HG03460 (cell line): ENCODE results near the gene OBI1.
"Not testable (repeated sequence)": the region's sequence is repeated elsewhere in the genome, so short reads cannot be mapped to it uniquely, and the experiment has no call there.

Experiments used
- ATAC-seq: cut with Tn5 transposase; IDR thresholded peaks from one replicate; pipeline ENCODE4 v1.9.1; 2021; ENCODE audit not compliant: unreplicated experiment

The OBI1 gene

DNA sequence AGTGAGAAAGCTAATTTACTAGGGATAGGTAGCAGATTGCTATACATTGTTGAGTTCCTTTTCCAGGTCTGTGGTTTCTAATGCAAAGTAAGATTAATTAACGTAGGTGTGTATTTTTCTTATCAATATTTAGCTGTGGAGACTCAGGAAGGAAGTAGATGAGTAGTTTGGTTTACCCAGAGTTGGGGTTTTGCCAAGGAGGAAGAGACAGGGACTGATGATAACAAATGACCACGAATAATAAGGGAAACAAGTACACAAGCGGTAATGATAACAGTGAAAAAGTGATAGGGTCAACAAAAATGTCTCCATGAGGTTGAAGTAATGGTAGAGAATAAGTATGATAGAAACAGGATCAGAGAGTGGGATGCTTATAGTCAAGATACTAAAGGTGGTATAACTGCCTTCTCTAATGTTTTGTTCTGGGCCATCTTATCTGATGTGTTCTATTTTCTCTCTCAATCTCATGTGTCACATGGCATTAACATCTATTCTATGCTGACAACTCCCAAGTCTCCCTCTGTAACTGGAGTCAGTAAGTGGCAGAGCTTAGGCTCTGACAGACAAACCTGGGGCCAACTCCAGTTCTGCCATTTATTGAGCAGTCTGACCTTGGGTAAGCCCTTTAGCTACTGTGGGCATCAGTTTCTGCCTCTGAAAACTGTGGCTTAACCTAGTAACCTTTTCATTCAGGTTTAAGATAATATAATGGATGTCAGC lies 8.8 kb downstream of the OBI1 start:
- ATAC-seq, result no peak

DNA sequence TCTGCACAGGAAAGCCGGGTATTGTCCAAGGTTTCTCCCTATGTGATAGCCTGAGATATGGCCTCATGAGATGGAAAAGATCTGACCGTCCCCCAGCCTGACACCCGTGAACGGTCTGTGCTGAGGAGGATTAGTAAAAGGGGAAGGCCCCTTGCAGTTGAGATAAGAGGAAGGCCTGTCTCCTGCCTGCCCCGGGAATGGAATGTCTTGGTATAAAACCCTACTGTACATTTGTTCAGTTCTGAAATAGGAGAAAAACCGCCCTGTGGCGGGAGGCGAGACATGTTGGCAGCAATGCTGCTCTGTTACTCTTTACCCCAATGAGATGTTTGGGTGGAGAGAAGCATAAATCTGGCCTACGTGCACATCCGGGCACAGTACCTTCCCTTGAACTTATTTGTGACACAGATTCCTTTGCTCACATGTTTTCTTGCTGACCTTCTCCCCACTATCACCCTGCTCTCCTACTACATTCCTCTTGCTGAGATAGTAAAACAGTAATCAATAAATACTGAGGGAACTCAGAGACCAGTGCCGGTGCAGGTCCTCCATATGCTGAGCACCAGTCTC lies 11.8 kb downstream of the OBI1 start:
- not testable (repeated sequence) for ATAC-seq

DNA sequence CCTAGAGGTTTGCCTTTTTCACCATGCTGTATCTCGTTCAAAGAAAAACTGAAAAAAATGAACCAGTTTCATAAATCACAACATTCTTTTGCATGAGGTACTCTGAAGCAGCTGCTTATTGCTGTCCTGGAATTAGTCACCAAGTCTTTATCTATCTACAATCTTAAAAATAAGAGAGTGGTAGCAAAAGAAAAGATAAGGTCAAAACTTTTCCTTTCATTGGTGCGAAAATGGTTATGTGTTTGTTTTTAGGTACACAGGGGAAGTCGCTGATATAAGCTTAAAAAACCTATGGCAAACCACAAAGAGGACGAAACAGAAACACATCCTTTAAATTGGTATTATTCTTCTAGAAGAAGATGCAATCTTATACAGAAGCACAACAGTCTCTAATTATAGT lies 20.7 kb downstream of the OBI1 start:
- no peak for ATAC-seq

DNA sequence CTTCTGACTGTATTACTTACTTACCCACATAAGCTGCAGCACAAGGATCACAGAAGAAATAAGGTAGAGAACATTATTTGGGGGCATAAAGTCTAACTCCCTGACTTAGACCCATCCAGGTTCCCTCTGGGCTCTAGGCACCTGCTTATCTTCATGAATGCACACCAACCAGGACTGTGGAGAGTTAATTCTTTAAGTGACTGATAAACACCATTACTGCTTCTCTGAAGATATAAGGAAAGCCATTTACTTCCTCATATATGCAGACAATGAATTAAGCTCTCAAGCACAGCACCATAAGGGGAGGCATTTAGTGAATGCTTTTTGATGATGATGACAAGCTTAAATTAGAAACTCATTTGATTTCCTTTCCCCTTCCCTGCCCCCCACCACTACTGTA lies 22.5 kb downstream of the OBI1 start:
- no peak for ATAC-seq

DNA sequence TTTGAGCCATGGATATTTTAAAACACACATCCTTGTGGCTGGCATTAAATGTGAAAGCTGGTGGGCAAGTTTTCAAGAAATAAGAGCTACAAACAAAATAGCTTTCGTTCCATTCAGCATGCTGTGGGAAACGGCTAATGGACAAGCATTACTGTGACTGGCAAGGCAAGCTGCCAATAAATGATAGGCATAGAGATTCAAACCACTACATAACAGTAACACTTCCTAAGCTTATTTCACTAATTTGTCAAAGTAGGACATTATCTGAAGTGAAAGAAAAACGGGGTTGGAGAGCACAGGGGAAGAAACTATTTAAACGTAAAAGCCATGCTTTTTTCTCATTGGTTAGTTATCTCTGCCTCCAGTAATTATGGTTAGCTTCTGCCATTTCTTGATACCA lies 26.0 kb downstream of the OBI1 start:
- ATAC-seq, result no peak

DNA sequence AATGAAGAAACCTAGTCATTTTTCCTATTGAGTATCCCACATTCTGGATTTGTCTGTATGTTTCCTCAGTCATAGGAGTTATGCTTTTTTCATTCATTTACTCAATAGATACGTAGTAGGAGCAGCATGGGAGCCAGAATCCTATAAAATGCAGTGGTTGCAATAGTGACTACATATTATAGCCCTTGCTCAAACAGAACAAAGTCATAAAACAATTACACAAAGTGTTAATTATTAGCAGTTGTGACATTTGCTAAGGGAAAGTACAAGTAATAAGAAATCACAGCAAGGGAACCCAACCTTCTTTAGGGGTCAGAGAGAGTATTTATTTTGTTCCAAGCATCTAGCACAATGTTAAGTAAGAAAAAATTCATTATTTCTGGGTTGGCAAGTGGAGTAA lies 27.9 kb downstream of the OBI1 start:
- ATAC-seq, result no peak

DNA sequence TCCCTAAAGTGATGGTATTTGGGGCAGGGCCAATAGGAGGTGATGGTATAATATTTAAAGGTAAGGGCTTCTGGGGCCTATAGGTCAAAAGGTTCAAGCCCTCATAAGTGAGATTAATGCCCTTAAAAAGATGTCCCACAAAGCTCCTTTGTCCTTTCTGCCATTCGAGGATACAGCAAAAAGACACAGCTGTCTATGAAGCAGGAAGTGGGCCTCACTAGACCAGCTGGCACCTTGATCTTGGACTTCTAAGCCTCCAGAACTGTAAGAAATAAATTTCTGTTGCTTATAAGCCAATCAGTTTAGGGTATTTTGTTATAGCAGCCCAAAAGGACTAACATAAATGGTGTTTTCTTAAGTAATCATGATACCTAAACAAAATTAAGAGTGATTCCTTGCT lies 28.4 kb downstream of the OBI1 start:
- ATAC-seq, result no peak

DNA sequence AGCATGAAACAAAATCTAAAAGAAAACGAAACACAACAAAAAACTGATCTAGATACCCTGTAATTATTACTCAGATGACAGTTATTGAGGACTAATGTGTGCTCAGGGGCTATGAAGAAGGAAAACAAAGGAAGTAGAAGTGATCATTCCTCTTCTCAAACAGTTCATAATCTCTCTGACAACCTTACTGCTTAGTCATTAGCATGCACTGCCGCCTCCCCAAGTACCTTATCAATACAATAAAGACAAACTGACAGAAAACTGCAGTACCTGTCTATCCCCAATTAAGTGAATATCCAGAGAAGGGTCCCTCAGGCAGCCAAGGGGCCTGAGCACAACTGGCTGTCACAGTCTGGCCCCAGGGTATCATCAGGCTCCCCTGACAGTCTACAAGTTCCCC lies 33.6 kb downstream of the OBI1 start:
- ATAC-seq, result no peak

DNA sequence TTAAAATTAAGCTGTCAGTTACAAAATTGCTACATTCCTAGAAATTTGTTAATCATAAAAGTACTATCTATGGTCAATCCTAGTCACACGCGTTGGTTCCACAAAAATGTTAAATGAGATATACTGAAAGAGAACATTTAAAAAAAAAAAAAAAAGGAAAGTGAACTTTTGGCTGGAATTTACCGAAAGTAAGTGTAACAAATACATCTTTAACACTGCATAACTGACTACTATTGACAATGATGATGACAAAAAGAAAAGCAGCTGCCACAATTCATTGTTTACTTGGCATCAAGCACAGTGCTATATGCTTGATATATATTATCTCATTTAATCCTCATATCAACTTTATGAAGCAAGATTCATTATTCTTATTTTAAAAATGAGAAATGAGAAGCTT lies 35.8 kb downstream of the OBI1 start:
- ATAC-seq, result no peak

DNA sequence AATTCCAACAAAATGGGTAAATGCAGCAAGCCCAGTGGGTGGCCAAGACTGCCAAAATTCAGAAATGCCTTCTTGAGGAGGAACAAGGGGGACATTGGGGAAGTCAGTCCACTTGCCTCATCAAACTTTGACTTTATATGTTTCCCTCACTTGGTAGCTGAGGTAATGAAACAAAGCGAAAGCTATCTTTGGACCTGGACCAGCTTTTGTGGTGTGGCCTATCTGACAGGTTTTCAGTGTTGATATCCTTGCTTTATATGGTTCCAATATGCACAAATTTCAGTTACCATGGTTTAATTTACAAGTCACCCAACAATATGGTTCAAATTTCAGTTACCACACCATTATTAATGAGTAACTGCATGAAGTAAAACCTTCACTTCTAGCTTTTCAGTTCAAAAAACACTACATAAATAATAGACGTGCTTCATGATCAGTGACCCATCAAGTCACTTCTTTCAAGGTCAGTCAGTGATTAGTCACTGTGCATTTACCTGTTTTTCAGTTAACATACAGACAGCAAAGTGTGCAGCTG lies 38.0 kb downstream of the OBI1 start:
- ATAC-seq, result no peak

DNA sequence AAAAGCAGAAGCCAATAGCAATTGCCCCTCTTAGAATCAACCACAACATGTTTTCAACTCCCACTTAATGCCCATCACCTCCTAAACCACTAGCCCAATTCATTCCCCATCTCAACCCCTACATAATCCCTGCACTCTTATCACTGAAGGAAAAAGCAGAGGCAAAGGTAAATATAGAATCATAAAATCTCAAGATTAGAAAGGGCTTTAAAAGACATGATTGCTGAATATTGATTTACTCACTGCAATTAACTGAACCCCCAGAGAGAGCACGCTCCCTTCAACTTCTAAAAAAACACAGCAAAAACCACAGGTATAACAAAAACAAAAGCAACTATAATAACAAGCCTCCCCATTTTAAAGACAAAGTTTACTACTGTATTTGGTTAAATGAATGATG lies 40.5 kb downstream of the OBI1 start:
- no peak for ATAC-seq

DNA sequence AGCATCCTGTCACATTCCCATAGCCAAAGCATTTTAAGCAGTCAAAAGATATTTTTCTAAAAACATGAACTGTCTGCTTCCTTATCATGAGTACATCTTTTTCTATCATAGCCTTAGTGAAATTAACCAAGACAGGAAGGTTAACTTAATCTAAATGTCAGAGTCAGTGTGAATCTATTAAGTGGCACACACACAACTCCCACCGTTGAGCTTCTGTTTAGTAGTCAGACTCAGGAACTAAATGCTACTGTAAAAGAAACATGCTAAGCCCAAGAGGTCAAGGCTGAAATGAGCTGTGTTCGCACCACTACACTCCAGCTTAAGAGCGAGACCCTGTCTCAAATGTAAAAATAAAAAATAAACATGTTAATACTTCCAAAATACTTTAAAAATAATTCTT lies 47.9 kb downstream of the OBI1 start:
- ATAC-seq, result no peak

DNA sequence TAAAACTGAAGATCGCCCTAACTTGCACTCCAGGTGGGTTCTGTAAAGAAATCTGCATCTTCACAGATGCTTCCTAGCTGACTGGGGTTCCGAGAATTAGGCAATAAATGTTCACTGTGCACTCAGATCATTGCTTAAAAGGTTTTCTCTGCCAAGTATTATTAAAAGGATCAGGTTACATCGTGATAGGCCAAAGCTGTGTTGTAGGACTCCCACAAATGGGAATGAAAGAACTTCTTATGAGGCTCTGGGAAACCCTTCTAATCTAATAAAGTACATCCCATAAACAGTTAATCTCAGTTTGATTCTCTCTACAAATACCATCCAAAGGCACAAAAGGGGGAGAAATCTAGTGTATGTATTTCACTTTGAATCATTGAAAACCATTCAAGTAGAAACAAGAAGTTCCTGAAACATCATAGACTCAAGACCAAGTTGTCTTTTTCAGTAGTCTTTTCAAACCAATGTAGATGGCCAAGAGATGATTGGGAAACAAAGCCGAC lies 48.5 kb downstream of the OBI1 start:
- no peak for ATAC-seq

DNA sequence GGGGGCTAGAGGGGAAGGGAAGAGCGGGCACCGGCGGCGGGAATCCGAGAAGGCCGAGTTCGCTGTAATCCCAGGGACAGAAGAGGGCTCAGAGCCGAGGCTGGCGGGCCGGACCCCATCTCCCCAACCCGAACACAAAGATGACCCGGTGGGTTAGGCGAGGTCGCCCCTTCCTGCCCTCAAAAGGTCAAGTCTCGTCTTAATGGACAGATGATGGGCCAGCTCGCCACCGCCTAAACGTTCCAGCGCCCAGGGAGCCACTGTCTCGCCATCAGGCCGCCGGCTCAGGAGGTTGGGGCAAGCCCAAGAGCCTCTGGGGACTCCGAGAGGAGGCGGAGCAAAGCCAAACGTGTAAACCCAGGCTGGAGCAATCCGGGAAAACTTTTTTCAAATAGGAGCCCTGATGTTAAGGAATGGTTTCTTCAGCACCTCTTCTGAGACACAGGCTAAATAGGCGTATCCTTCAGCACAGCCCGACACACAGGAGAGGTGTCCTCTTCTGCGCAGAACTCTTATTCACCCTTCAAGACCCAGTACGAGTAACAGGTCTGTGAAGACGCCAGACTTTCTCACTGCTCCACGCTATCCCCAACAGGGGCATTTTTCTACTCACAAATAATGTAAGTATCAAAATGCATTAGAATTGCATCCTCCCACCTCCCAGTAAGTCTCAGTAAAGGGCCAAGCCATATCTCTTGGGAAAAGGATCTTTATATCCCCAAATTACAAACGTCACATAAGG lies 49.3 kb downstream of the OBI1 start:
- ATAC-seq, result no peak

DNA sequence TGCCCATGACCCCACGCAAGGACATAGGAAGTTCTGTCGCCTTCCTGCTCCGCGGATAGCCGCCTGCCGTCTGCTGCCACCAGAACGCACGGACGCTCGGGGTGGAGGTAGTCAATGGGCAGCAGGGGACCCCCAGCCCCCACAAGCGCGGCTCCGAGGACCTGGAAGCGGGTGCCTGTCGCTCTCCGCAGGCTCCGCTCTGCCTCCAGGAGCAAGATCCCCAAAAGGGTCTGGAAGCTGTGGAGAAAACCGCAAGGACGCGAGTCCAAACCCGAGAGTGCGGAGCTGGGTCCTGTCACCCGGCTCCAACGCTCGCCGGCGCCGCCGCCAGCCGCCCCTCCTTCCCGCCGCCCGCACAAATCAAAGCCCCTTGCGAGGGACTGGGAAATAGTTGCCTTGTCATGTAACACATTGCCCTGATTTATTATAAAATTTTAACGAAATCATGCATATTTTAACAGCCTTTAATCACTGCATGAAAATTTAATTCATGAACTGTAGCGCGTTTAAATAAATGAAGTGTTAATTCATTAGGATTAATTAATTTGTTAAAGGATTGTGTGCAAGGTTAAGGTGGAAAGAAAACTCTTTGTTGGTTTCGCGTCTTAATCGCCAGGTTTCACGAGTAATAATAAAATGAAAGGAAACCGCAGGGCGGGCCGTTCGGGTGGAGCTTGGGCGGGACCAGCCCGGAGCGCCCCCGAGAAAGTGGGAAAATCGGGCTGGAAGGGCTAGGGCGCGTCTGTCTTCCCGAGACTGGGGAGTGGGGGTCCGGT lies 50.1 kb downstream of the OBI1 start:
- ATAC-seq, result no peak

DNA sequence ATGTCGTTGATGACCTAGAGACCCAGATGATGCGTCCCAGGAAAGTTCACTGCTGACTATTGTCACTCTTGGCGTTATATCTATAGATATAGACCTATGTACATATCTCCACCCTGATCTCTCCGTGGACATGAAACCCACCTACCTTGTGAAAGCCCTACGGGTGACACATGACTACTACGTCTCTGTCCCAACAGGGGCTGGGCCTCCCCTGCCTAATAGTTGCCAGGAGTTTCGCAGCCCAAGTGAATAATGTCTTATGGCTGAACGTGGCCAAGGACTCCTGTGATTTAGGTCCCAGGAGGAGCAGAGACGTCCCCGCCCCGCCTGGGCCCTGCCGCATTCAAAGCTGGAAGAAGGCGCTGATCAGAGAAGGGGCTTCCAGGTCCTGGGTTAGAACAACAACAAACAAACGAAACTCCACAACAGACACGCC lies 50.7 kb downstream of the OBI1 start:
- no peak for ATAC-seq

DNA sequence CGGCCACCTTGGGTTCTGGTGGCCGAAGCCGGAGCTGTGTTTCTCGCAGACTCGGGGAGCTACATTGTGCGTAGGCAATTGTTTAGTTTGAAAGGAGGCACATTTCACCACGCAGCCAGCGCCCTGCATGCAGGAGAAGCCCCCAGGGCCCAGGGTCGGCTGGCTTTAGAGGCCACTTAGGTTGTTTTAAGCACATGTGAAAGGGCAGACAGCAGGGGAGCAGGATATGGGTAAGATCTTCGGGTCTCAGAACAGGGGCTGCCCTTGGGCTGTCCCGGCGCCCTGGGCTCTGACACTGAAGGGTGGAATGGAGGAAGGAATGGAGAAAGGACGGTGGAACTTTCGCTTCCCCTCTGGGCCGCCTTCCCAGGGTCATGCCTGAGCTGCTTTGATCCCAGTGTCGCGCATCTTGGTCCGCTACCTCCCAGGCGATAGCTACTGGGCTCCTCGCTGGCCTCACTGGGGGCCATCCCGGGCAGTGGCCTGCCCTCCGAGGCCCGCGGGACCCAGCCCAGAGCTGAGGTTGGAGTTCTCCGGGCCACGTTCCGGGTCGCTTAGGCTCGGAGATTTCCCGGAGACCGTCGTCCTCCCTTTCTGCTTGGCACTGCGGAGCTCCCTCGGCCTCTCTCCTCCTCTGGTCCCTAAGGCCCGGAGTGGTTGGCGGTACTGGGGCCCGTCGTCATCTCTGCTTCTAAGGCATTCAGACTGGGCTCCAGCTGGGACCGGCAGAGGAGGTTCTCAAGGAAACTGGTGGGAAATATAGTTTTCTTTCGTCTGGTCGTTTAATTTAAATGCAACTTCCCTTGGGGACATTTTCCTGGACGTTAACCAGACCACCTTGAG lies 51.3 kb downstream of the OBI1 start:
- ATAC-seq, result no peak

DNA sequence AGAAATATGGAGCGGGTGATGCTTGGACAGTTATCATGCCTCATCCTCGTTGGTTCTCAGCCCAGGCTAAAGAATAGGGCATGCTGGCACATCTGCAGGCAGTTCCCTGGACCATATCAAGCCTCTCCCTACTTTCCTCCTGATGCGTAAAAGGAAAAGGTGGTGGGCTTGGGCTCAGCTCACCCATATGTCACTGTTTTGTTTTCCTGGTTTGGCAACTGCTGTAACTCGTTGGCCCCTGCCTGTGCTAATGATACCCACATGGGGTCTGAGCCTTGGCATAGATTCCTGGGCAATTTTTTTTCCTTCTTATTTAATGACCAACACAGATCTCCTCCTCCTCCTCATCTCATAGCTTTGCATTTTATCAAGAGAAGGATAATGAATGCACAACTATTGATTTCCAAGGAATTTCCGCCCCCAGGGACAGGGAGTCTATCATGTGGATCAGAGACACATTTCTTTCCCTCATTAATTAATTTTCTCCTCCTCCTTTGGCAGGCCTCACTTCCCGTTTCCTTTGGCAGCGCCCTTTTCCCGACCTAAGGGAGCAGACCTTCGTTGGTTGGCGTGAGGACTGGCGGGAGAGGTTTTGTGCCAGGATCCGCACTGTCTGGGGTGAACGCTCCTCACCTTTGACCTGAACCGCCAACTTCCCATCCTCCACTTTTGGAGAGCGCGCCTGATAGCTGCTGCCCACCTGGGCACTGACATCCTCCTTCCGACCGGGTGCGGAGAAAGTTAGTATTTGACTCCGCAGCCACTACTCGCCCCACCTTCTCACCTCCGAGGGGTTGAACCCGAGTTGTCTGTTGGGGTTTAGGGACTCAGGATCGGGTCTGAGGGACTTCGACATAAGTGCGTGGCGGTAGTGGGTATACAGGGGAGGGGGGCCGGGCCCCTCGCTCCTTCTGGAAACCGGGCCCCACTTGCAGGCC lies 52.2 kb downstream of the OBI1 start:
- no peak for ATAC-seq
